ENCODE measurements around the gene SFMBT2. TPM values are rescaled to one million over a fixed set of nuclear protein-coding genes. Genes with fewer than 3 reads are reported as not detected.

Gene SFMBT2
- total RNA-seq, 2 experiments from 2014 or later: 7.9 to 8.3 TPM

DNA sequence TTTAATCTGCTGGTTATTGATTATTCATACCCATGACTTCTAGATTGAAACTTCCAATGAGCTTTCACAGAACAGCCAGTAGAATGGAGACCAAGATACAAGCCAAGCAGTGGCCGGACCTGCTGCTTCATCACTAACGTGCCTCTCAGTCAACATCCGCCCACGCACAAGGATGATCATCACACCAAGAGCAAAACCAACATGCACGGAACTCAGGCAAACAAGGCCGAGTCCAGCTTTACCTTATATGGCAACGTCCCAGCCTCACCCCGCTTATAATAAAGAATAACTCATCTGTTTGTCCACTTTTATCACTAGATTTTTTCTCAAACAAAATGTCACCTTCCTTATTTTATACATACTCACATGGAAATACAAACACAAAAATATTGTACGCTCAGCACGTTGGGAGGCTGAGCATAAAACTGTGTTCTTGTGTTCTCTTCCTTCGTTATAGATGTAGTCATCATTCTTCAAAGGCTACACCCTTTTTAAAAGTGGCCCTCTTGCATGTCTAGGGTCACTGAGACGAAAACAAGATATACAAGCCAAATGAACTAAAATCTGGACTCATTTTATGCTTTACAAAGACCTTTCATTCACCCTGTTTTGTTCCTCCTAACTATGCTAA is 122.7 kb downstream of the SFMBT2 start:
- no peak overlapping the region for H2AFZ ChIP-seq (ENCODE audit: low read length)
- H3K27ac ChIP-seq (ENCODE audit: low read depth, low read length, poor library complexity, severe bottlenecking): no peak overlapping the region
- H3K4me1 ChIP-seq (ENCODE audit: insufficient read depth, low read length, poor library complexity, severe bottlenecking): no peaks in the 10 kb centered on the region
- ChIA-PET CTCF (ENCODE audit: unreplicated experiment) (no interaction called here), POLR2A (no interaction called here)
- no peaks in the 10 kb centered on the region for H3K9me3 ChIP-seq (ENCODE audit: low read length)
- no peaks in the 10 kb centered on the region for H3K79me2 ChIP-seq (ENCODE audit: insufficient read depth, low read depth, low read length)
- H4K20me1 ChIP-seq (ENCODE audit: insufficient read depth, low read length): no peaks in the 10 kb centered on the region
- DNase-seq (ENCODE audit: low spot score): no peak
- intact Hi-C loops (cut with micrococcal nuclease; ENCODE audit: unreplicated experiment): no loop called here
- H3K9me2 ChIP-seq (ENCODE audit: insufficient read depth, low read length): no peaks in the 10 kb centered on the region
- BruUV-seq (replicated peaks): no TSS peak
- H3K36me3 ChIP-seq (ENCODE audit: insufficient read depth, low read length): no peaks in the 10 kb centered on the region
- H3K4me2 ChIP-seq (ENCODE audit: low read length): no peak overlapping the region
- TF ChIP-seq EZH2phosphoT487 (IDR thresholded peaks at IDR 0.05; ENCODE audit: borderline replicate concordance, low read depth, low read length): no peak
- TF ChIP-seq, protein P1, sequence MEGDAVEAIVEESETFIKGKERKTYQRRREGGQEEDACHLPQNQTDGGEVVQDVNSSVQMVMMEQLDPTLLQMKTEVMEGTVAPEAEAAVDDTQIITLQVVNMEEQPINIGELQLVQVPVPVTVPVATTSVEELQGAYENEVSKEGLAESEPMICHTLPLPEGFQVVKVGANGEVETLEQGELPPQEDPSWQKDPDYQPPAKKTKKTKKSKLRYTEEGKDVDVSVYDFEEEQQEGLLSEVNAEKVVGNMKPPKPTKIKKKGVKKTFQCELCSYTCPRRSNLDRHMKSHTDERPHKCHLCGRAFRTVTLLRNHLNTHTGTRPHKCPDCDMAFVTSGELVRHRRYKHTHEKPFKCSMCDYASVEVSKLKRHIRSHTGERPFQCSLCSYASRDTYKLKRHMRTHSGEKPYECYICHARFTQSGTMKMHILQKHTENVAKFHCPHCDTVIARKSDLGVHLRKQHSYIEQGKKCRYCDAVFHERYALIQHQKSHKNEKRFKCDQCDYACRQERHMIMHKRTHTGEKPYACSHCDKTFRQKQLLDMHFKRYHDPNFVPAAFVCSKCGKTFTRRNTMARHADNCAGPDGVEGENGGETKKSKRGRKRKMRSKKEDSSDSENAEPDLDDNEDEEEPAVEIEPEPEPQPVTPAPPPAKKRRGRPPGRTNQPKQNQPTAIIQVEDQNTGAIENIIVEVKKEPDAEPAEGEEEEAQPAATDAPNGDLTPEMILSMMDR (conservative IDR thresholded peaks at IDR 0.05; ENCODE audit: low read length): no peak
- H3K4me3 ChIP-seq (ENCODE audit: low read depth, low read length, poor library complexity, severe bottlenecking): no peak overlapping the region

DNA sequence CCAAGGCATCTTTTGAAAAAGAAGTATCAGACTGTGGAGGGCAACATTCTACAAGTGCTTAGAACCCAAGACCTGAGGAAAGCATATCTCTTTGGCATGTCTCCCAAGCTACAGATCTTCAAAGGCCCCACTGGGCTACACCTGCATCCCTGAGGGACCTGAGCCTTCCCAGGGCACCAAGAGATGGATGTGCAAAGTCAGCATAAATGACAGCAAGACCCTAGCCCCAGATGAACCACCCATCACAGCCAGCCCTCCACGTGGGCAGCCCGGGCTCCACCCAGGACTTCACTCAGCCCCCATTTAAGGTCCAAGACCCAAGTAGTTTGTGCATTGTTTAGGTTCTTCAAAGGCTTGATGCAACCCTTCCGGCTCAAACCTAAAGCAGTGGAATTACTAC is 123.5 kb downstream of the SFMBT2 start:
- no peak overlapping the region for H3K4me2 ChIP-seq (ENCODE audit: low read length)
- ChIA-PET POLR2A (no interaction called here), CTCF (ENCODE audit: unreplicated experiment) (no interaction called here)
- intact Hi-C loops (cut with micrococcal nuclease; ENCODE audit: unreplicated experiment): no loop called here
- H3K4me3 ChIP-seq (ENCODE audit: low read depth, low read length, poor library complexity, severe bottlenecking): no peak overlapping the region
- DNase-seq (ENCODE audit: low spot score): no peak
- no TSS peak for BruUV-seq (replicated peaks)
- H4K20me1 ChIP-seq (ENCODE audit: insufficient read depth, low read length): no peaks in the 10 kb centered on the region
- no peak overlapping the region for H3K27ac ChIP-seq (ENCODE audit: low read depth, low read length, poor library complexity, severe bottlenecking)
- no peaks in the 10 kb centered on the region for H3K79me2 ChIP-seq (ENCODE audit: insufficient read depth, low read depth, low read length)
- no peak for TF ChIP-seq EZH2phosphoT487 (IDR thresholded peaks at IDR 0.05; ENCODE audit: borderline replicate concordance, low read depth, low read length)
- TF ChIP-seq, protein P1 (conservative IDR thresholded peaks at IDR 0.05; ENCODE audit: low read length): no peak
- no peaks in the 10 kb centered on the region for H3K9me3 ChIP-seq (ENCODE audit: low read length)
- no peaks in the 10 kb centered on the region for H3K9me2 ChIP-seq (ENCODE audit: insufficient read depth, low read length)
- H3K36me3 ChIP-seq (ENCODE audit: insufficient read depth, low read length): no peaks in the 10 kb centered on the region
- no peaks in the 10 kb centered on the region for H3K4me1 ChIP-seq (ENCODE audit: insufficient read depth, low read length, poor library complexity, severe bottlenecking)
- H2AFZ ChIP-seq (ENCODE audit: low read length): no peak overlapping the region

DNA sequence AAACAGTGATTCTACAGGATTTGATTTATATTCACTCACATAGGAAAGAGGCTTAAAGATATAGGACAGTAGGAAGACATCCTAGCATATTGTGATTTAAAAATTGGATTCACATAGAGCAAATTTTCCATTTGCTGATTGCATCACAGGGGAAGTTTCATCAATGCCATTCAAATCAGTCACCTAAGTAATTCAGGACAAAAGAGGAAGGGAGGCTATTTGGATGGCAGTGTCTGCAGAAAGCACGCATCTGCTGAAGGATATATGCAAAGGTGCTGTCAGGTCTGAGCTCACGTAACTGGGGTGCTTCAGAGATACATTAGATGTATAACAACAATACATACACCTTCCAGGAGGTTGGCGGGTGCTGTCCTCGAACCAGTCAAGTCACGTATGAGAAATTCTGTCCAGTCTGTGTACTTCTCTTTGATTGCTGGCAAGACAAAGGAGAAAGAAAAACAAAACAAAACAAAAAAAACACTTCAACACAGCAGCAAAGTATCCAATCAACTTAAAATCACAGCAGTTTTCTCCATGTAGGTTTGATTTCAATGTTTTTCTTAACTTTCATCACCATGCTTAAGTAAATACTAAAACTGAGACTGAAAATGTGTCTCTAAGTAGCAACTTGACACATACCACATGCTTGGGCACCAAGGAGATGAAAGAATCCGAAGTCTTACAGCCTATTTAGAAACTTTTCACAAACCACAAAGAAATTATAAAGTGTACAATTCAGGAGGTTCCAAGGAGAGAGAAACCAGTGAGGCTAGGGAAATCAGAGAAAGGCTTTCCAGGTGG is 125.1 kb downstream of the SFMBT2 start:
- no peak overlapping the region for H3K4me3 ChIP-seq (ENCODE audit: low read depth, low read length, poor library complexity, severe bottlenecking)
- no peaks in the 10 kb centered on the region for H3K36me3 ChIP-seq (ENCODE audit: insufficient read depth, low read length)
- ChIA-PET POLR2A (no interaction called here), CTCF (ENCODE audit: unreplicated experiment) (no interaction called here)
- TF ChIP-seq, protein P1 (conservative IDR thresholded peaks at IDR 0.05; ENCODE audit: low read length): no peak
- TF ChIP-seq EZH2phosphoT487 (IDR thresholded peaks at IDR 0.05; ENCODE audit: borderline replicate concordance, low read depth, low read length): no peak
- H2AFZ ChIP-seq (ENCODE audit: low read length): no peak overlapping the region
- no peak for DNase-seq (ENCODE audit: low spot score)
- H3K4me1 ChIP-seq (ENCODE audit: insufficient read depth, low read length, poor library complexity, severe bottlenecking): no peaks in the 10 kb centered on the region
- H3K4me2 ChIP-seq (ENCODE audit: low read length): no peak overlapping the region
- intact Hi-C loops (cut with micrococcal nuclease; ENCODE audit: unreplicated experiment): no loop called here
- H3K9me3 ChIP-seq (ENCODE audit: low read length): no peaks in the 10 kb centered on the region
- BruUV-seq (replicated peaks): no TSS peak
- H4K20me1 ChIP-seq (ENCODE audit: insufficient read depth, low read length): no peaks in the 10 kb centered on the region
- H3K9me2 ChIP-seq (ENCODE audit: insufficient read depth, low read length): no peaks in the 10 kb centered on the region
- H3K79me2 ChIP-seq (ENCODE audit: insufficient read depth, low read depth, low read length): no peaks in the 10 kb centered on the region
- no peak overlapping the region for H3K27ac ChIP-seq (ENCODE audit: low read depth, low read length, poor library complexity, severe bottlenecking)

Measured in OCI-LY7 (cell line).